ENCODE measurements around the gene UGT1A6. TPM values are rescaled to one million over a fixed set of nuclear protein-coding genes. Genes with fewer than 3 reads are reported as not detected.

The UGT1A6 gene
- total RNA-seq, 1 donor from 2014 or later: not detected

DNA sequence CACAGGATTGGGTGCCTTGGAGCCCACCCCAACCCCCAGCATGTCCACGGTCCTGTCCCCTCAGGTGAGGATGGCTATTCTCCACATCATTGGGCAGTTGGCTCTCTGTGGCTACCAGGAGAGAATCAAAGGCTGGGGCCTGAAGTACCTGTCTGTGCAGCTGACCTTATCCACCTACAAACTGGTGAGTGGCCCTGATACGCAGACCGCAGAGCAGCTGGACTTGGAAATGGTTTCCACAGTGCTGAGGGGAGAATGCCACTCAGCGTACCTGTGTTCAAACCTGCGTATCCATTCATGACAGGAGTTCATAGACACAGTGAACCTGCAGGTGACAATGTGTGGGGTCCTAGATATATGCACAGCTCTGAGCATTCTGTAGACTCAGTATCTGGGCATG lies 107.0 kb downstream of the UGT1A6 start:
- DNase-seq (no peak), ATAC-seq (ENCODE audit: low read depth) (no peak)
- intact Hi-C loops (cut with micrococcal nuclease): no loop called here
- H3K27ac Mint-ChIP-seq: no peak overlapping the region
- no peaks in the 10 kb centered on the region for H3K4me1 Mint-ChIP-seq
- no peaks in the 10 kb centered on the region for H3K36me3 Mint-ChIP-seq (ENCODE audit: low read depth)
- peaks cover 2% of the 10 kb centered on the region for H3K9me3 Mint-ChIP-seq
- no peak for TF ChIP-seq CTCF (IDR thresholded peaks at IDR 0.05)
- H3K27me3 Mint-ChIP-seq: peaks cover 16% of the 10 kb centered on the region
- H3K4me3 Mint-ChIP-seq: no peak overlapping the region
- POLR2A ChIA-PET: no interaction called here
- CTCF ChIA-PET: no interaction called here

DNA sequence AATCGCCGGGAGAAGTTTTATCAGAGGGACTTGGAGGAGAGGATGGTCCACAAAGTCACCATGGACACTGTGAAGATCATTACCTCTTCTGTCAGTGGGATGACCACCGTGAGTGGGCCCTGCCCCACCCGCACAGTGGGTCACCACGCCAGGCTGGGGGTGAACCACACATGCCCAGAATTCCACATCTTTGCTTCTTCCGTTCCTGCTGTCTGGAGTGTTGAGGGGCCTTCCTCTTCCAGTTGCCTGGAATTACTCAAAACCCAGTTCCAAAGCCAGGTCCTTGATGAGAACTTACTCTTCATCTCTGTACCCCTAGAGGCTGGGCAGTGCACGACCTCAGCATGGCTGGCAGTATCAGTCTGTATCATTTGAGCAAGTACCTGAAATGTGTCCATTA lies 107.5 kb downstream of the UGT1A6 start:
- TF ChIP-seq CTCF (IDR thresholded peaks at IDR 0.05): no peak
- DNase-seq (peak; percentile 7), ATAC-seq (ENCODE audit: low read depth) (no peak)
- CTCF ChIA-PET: no interaction called here
- Mint-ChIP-seq H3K9me3 (peaks cover 2% of the 10 kb centered on the region), H3K27ac (no peak overlapping the region), H3K27me3 (peaks cover 16% of the 10 kb centered on the region), H3K36me3 (ENCODE audit: low read depth) (no peaks in the 10 kb centered on the region), H3K4me3 (no peak overlapping the region), H3K4me1 (no peaks in the 10 kb centered on the region)
- intact Hi-C loops (cut with micrococcal nuclease): no loop called here
- POLR2A ChIA-PET: no interaction called here

- Mint-ChIP-seq H3K27ac (no peak overlapping the region), H3K4me3 (no peak overlapping the region), H3K4me1 (no peaks in the 10 kb centered on the region), H3K27me3 (peaks cover 16% of the 10 kb centered on the region), H3K9me3 (peaks cover 2% of the 10 kb centered on the region), H3K36me3 (ENCODE audit: low read depth) (no peaks in the 10 kb centered on the region)
- DNase-seq: no peak
- ChIA-PET CTCF (no interaction called here), POLR2A (no interaction called here)
- TF ChIP-seq CTCF (IDR thresholded peaks at IDR 0.05): no peak
- intact Hi-C loops (cut with micrococcal nuclease): no loop called here
- ATAC-seq (ENCODE audit: low read depth): no peak
Measured at GRCh38 chr2:233801357-233802131, 108.9 kb downstream of the UGT1A6 start.

DNA sequence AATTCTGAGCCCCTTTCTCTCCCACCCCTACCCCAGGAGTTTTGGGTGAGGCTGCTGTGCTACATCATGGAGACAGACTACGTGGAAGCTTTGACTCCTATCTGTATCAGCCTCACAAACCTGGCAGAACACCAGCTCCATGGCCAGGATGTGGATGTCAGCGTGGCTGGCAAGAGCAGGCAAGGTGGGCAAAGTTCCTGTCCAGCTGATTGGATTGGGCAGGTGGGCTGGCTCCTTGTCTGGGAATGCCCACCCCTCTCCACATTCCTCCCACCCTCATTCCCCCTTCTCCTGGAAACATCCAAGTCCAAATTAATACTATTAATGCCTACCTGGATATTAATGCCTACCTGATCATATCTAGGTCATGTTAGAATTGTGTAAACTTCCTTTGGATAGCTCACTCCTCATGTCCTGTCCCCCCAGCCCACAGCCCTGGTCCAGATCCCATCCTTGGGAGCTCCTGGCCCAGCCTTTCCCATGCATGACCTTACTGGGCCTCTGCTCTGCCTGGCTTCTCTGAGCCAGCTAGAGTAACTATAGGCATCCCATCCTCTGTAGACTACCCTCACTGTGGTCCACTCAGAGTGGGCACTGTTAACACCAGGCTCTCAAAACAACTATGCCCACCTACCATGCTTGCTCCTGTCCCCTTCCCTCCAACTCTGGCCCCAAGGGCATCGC lies 109.6 kb downstream of the UGT1A6 start:
- H3K4me1 Mint-ChIP-seq: no peaks in the 10 kb centered on the region
- ATAC-seq (ENCODE audit: low read depth) (no peak), DNase-seq (no peak)
- no peak overlapping the region for H3K4me3 Mint-ChIP-seq
- peaks cover 2% of the 10 kb centered on the region for H3K9me3 Mint-ChIP-seq
- H3K27ac Mint-ChIP-seq: no peak overlapping the region
- TF ChIP-seq CTCF (IDR thresholded peaks at IDR 0.05): no peak
- ChIA-PET POLR2A (no interaction called here), CTCF (no interaction called here)
- peaks cover 16% of the 10 kb centered on the region for H3K27me3 Mint-ChIP-seq
- intact Hi-C loops (cut with micrococcal nuclease): no loop called here
- H3K36me3 Mint-ChIP-seq (ENCODE audit: low read depth): no peaks in the 10 kb centered on the region

GRCh38 chr2:233803292-233803911 lies 110.7 kb downstream of the UGT1A6 start:
- ChIA-PET CTCF (no interaction called here), POLR2A (no interaction called here)
- H3K4me1 Mint-ChIP-seq: no peaks in the 10 kb centered on the region
- DNase-seq (no peak), ATAC-seq (ENCODE audit: low read depth) (no peak)
- no peak for TF ChIP-seq CTCF (IDR thresholded peaks at IDR 0.05)
- H3K36me3 Mint-ChIP-seq (ENCODE audit: low read depth): no peaks in the 10 kb centered on the region
- peaks cover 2% of the 10 kb centered on the region for H3K9me3 Mint-ChIP-seq
- no peak overlapping the region for H3K4me3 Mint-ChIP-seq
- intact Hi-C loops (cut with micrococcal nuclease): no loop called here
- H3K27ac Mint-ChIP-seq: no peak overlapping the region
- peaks cover 16% of the 10 kb centered on the region for H3K27me3 Mint-ChIP-seq
